Measurements from ENCODE around the gene TCEA2. TPM values are rescaled to one million over a fixed set of nuclear protein-coding genes. Genes with fewer than 3 reads are reported as not detected.

Gene TCEA2
- total and polyA plus RNA-seq, 2 of the 13 experiments (the other 11 are each of a cell fraction or from before 2014, with no cell fraction given) = 28.1 to 33.7 TPM

GRCh38 chr20:64113444-64113775 lies 50.4 kb downstream of the TCEA2 start:
- Histone ChIP-seq H3K27me3 (ENCODE audit: control insufficient read depth in 1 of 2, insufficient read depth in 2 of 2, low read length in 2 of 2) (peaks cover 32 to 69% of the 10 kb centered on the region in 2 experiments), H4K20me1 (ENCODE audit: insufficient read depth, low read length) (peaks cover 5% of the 10 kb centered on the region; the same call in 1 of the 2 replicates), H3K9ac (ENCODE audit: insufficient read depth, low read depth, low read length) (no peak overlapping the region), H3K4me3 (replicated peaks in 1 of 3; ENCODE audit: insufficient read depth in 1 of 3, low read depth in 2 of 3, low read length in 3 of 3) (no peak overlapping the region), H3K4me2 (ENCODE audit: low read depth, low read length) (no peak overlapping the region), H3K4me1 (ENCODE audit: insufficient read depth, low read length) (peaks cover 21% of the 10 kb centered on the region), H3K9me3 (ENCODE audit: low read length) (no peaks in the 10 kb centered on the region), H2AFZ (ENCODE audit: low read length) (no peak overlapping the region), H3K27ac (ENCODE audit: extremely low read length, insufficient read depth, low read length) (no peak overlapping the region), H3K36me3 (replicated peaks in 1 of 2; ENCODE audit: control insufficient read depth in 1 of 2, insufficient read depth in 2 of 2, low read length in 2 of 2) (no peaks in the 10 kb centered on the region), H3K79me2 (ENCODE audit: insufficient read depth, low read length) (no peaks in the 10 kb centered on the region)
- ChIA-PET POLR2A (no interaction called here), CTCF (ENCODE audit: low intra/inter-chr PET ratio, low total read pairs) (no interaction called here)
- intact Hi-C loops (cut with micrococcal nuclease; ENCODE audit: unreplicated experiment) = no loop called here
- WGBS (ENCODE audit: low lambda C conversion rate) = 6% methylated on average over 6 of the region's 6 CpGs
- DNase-seq (ENCODE audit: low spot score) (no peak), FAIRE-seq (no peak), ATAC-seq (no peak)
- TF ChIP-seq ZBTB7B (CRISPR knock-in tag; IDR thresholded peaks at IDR 0.05) (no peak), JUN (CRISPR knock-in tag; IDR thresholded peaks at IDR 0.05) (no peak), NCOA1 (CRISPR knock-in tag; IDR thresholded peaks at IDR 0.05) (no peak), HOXA7 (CRISPR knock-in tag; IDR thresholded peaks at IDR 0.05) (no peak), CBX2 (IDR thresholded peaks at IDR 0.05; ENCODE audit: low read depth, low read length) (no peak), CBX2 (CRISPR knock-in tag; IDR thresholded peaks at IDR 0.05; ENCODE audit: low read depth) (no peak), JUNB (CRISPR knock-in tag; IDR thresholded peaks at IDR 0.05; ENCODE audit: borderline replicate concordance) (no peak), MIER3 (CRISPR knock-in tag; IDR thresholded peaks at IDR 0.05; ENCODE audit: borderline replicate concordance) (no peak)
- in situ Hi-C loops (cut with HindIII; ENCODE audit: extremely low pct_ligation_motif_present, low pct_unique_long_range_greater_than_20kb) = no loop called here
- BruUV-seq (replicated peaks) = no TSS peak

GRCh38 chr20:64113796-64114355 lies 50.9 kb downstream of the TCEA2 start:
- Histone ChIP-seq H3K9me3 (ENCODE audit: low read length) (no peaks in the 10 kb centered on the region), H3K36me3 (replicated peaks in 1 of 2; ENCODE audit: control insufficient read depth in 1 of 2, insufficient read depth in 2 of 2, low read length in 2 of 2) (no peaks in the 10 kb centered on the region), H3K27ac (ENCODE audit: extremely low read length, insufficient read depth, low read length) (no peak overlapping the region), H3K4me1 (ENCODE audit: insufficient read depth, low read length) (peaks cover 21% of the 10 kb centered on the region), H3K27me3 (ENCODE audit: control insufficient read depth in 1 of 2, insufficient read depth in 2 of 2, low read length in 2 of 2) (peaks cover 29 to 65% of the 10 kb centered on the region in 2 experiments), H3K4me3 (replicated peaks in 1 of 3; ENCODE audit: insufficient read depth in 1 of 3, low read depth in 2 of 3, low read length in 3 of 3) (no peak overlapping the region), H3K9ac (ENCODE audit: insufficient read depth, low read depth, low read length) (no peak overlapping the region), H3K79me2 (ENCODE audit: insufficient read depth, low read length) (no peaks in the 10 kb centered on the region), H2AFZ (ENCODE audit: low read length) (no peak overlapping the region), H3K4me2 (ENCODE audit: low read depth, low read length) (no peak overlapping the region), H4K20me1 (ENCODE audit: insufficient read depth, low read length) (peaks cover 5% of the 10 kb centered on the region; the same call in 1 of the 2 replicates)
- BruUV-seq (replicated peaks) = no TSS peak
- no peak for DNase-seq (ENCODE audit: low spot score)
- ChIA-PET CTCF (ENCODE audit: low intra/inter-chr PET ratio, low total read pairs) (no interaction called here), POLR2A (no interaction called here)
- FAIRE-seq = no peak
- in situ Hi-C loops (cut with HindIII; ENCODE audit: extremely low pct_ligation_motif_present, low pct_unique_long_range_greater_than_20kb) = no loop called here
- intact Hi-C loops (cut with micrococcal nuclease; ENCODE audit: unreplicated experiment) = no loop called here
- ATAC-seq = no peak
- WGBS (ENCODE audit: low lambda C conversion rate) = 27% methylated on average over 13 of the region's 13 CpGs
- no peak for TF ChIP-seq SNAPC4 (CRISPR knock-in tag; IDR thresholded peaks at IDR 0.05)
- TF ChIP-seq EHMT2 (IDR thresholded peaks at IDR 0.05; ENCODE audit: borderline replicate concordance, low read depth, low read length) = no peak
- no peak for TF ChIP-seq MBNL3 (CRISPR knock-in tag; conservative IDR thresholded peaks at IDR 0.05)
- no peak for TF ChIP-seq CEBPG (CRISPR knock-in tag; IDR thresholded peaks at IDR 0.05)
- TF ChIP-seq DDIT3 (CRISPR knock-in tag; IDR thresholded peaks at IDR 0.05) = no peak
- no peak for TF ChIP-seq ZSCAN9 (CRISPR knock-in tag; IDR thresholded peaks at IDR 0.05; ENCODE audit: borderline replicate concordance)
